ENCODE results near the gene STRA6.
"Not testable (repeated sequence)": the region's sequence is repeated elsewhere in the genome, so short reads cannot be mapped to it uniquely, and the experiment has no call there.

STRA6 gene

DNA sequence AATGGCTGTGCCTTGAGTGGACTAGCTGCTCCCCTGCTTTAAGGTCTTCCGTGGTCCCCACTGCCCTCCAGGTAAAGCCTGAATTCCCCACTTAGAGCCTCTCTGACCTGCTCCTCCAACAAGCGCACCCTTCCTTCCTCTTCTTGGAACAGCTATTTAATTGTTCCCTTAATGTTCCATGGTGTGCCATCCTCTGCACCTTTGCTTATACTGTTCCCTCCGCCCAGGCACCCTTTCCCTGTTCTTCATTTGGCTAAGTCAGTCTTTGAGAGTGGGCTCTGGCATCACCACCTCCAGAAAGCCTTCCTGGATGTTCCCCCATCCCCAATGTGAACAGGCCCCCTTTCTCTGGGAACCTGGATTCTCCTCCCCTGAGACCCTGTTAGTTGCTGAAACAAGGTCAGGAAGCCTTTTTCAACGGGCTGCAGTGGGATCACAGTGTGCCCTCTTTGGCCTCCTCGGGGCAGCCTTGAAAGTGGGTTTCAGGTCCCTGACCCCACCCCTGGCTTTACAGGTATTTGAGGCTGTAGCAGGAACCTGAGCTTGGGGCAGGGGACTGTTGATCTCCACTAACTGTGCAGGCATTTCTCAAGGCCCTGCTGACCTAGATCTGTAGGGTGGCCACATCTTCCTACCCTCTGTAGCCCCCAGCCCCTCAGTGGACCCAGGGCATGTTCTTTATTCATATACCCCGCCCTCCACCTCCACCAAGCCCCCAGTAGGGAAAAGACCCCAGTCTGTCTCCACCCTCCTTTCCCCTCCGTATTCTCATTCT is 24.1 kb downstream of the STRA6 start:
- no peak for DNase-seq

DNA sequence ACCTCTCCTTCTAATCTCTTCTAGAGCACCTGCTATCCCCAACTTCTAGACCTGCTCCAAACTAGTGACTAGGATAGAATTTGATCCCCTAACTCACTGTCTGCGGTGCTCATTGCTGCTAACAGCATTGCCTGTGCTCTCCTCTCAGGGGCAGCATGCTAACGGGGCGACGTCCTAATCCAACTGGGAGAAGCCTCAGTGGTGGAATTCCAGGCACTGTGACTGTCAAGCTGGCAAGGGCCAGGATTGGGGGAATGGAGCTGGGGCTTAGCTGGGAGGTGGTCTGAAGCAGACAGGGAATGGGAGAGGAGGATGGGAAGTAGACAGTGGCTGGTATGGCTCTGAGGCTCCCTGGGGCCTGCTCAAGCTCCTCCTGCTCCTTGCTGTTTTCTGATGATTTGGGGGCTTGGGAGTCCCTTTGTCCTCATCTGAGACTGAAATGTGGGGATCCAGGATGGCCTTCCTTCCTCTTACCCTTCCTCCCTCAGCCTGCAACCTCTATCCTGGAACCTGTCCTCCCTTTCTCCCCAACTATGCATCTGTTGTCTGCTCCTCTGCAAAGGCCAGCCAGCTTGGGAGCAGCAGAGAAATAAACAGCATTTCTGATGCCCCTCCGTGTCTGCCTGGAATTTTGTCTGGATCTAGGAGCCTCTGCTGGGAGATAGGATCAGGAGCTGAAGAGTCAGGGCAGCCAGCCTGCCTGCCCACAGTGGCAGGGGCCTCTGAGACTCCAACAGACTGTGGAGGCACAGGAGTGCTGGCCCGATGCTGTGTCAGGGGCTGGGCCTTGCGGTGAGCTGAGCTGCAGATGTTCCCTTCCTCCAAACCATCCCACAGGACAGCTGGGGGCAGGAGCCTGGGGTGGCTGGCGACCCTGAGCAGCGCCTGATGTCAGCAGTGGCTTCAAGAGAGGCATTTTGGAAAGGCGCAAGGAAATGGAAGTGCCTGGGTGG is 26.0 kb downstream of the STRA6 start:
- DNase-seq, result peak; percentile 22

DNA sequence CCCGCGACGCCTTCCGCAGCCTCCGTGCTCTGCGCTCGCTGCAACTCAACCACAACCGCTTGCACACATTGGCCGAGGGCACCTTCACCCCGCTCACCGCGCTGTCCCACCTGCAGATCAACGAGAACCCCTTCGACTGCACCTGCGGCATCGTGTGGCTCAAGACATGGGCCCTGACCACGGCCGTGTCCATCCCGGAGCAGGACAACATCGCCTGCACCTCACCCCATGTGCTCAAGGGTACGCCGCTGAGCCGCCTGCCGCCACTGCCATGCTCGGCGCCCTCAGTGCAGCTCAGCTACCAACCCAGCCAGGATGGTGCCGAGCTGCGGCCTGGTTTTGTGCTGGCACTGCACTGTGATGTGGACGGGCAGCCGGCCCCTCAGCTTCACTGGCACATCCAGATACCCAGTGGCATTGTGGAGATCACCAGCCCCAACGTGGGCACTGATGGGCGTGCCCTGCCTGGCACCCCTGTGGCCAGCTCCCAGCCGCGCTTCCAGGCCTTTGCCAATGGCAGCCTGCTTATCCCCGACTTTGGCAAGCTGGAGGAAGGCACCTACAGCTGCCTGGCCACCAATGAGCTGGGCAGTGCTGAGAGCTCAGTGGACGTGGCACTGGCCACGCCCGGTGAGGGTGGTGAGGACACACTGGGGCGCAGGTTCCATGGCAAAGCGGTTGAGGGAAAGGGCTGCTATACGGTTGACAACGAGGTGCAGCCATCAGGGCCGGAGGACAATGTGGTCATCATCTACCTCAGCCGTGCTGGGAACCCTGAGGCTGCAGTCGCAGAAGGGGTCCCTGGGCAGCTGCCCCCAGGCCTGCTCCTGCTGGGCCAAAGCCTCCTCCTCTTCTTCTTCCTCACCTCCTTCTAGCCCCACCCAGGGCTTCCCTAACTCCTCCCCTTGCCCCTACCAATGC is 27.1 kb downstream of the STRA6 start:
- no peak for DNase-seq

DNA sequence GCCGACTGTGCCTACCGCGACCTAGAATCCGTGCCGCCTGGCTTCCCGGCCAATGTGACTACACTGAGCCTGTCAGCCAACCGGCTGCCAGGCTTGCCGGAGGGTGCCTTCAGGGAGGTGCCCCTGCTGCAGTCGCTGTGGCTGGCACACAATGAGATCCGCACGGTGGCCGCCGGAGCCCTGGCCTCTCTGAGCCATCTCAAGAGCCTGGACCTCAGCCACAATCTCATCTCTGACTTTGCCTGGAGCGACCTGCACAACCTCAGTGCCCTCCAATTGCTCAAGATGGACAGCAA is 27.7 kb downstream of the STRA6 start:
- DNase-seq, result no peak

DNA sequence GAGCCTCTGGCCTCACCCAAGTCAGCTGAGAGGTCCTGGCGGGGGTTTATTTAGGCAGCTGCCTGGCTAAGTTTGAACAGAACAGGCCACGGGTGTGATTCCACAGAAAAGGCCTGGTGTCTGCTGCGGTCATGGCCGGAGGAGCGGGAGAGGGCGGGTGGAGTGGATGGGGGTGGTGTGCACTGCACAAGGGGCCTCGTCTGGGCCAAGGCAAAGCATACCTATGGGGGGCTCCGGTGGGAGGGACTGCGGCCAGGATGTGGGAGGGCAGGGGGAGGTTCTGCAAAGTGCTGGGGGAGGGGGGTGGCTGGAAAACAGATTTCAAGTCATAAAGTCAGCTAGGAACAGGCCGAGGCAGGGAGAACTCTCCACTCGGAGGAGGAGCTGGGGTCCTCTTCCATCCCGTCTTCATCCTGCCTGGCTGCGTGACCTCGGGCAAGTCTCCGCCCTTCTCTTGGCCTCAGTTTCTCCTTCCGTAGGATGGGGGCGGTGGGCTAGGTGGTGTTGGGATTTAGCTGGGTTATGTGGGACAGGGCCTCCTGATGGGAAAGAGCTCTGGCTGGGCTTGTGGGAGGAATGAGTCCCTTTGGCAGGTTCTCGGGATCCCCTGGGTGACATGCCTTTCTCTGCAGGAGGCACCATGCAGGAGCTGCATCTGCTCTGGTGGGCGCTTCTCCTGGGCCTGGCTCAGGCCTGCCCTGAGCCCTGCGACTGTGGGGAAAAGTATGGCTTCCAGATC is 28.2 kb downstream of the STRA6 start:
- no peak for DNase-seq

DNA sequence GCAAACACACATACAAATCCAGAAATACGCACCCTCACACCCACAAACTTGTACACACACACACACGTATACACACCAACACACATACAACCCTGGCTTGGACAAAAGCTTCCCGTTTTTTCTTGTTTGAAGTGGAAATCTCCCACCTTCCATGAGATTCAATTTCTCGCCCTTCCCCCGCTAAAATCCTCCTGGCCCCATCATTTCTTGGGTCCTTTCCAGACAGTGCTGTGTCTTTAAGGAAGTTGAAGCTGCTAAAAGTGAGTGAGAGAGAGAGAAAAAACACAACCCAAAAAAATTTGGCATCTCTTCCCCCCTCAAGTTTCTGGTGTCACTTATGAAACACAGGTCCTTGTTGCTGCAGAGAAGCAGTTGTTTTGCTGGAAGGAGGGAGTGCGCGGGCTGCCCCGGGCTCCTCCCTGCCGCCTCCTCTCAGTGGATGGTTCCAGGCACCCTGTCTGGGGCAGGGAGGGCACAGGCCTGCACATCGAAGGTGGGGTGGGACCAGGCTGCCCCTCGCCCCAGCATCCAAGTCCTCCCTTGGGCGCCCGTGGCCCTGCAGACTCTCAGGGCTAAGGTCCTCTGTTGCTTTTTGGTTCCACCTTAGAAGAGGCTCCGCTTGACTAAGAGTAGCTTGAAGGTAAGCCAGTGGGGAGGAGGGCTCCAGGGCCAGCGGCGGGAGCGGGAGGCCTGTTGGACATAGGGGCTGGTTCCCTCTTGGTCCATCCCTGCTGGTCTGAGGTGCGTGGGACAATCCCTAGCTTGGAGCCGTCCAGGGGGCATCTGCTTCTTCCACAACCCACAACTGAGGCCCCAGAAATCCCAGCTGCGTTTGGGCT is 29.0 kb downstream of the STRA6 start, which contains the start of gene ISLR:
Gene ISLR (plus strand): TSS at position 331 of the 839 bp plus-strand sequence. CDS start 1,149 bp downstream, outside the sequence.
- no peak for DNase-seq

DNA sequence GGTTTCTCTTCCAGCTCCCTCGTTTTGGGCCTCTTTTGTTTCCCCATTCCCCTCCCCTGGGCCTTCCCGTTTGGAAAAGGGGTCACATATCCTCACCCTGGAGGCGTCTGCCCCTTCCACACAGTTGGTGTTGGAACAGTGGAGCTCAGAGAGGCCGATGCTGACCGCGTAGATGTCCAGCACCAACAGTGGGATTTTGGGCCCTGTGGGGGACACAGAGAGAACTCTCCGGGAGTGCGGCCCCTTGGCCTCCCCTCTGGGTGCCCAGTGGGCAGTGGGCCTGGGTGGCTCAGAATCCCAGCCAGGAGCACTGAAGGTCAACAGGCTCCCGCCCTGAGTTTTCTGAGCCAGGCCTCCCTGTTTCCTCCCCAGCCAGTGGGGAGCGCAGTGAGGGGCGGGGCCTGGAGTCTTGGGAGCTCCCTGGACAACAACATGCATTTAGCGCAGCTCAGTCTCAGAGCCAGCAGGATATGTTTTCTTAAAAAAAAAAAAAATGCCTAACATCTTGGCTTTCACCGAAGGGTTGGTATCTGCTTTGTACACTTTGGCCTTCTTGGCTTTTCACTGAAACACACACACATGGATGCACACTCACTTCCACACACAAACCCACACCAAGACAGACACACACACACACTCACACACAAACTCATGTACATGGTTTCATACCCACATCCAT is 29.7 kb downstream of the STRA6 start:
- DNase-seq, result no peak

DNA sequence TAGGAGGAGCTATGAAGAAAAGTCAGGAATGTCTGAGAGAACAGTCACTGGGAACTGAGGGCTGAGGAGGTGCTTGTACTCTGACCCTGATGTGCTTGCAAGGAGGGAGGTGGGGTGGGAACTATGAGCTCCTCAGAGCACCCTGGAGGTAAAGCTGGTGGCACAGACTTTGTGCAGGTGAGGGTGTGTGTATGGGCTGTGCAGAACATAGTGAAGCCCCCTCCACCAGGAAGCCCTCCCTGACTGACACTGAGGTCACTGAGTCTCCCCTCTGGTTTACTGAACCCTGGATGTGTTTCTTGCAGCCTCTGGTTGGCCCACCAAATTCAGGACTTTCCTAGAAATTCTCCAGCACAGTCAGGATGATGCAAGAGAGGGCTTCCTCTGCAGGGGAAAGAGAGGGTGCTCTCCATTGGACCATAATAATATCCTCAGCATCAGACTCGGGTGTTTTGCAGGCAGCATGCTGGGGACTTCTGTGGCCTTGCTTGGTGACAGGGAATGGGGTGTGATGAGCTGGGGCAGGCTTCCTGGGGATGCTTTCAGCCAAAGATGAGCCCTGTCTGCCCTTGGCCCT is 30.5 kb downstream of the STRA6 start:
- DNase-seq, result no peak

DNA sequence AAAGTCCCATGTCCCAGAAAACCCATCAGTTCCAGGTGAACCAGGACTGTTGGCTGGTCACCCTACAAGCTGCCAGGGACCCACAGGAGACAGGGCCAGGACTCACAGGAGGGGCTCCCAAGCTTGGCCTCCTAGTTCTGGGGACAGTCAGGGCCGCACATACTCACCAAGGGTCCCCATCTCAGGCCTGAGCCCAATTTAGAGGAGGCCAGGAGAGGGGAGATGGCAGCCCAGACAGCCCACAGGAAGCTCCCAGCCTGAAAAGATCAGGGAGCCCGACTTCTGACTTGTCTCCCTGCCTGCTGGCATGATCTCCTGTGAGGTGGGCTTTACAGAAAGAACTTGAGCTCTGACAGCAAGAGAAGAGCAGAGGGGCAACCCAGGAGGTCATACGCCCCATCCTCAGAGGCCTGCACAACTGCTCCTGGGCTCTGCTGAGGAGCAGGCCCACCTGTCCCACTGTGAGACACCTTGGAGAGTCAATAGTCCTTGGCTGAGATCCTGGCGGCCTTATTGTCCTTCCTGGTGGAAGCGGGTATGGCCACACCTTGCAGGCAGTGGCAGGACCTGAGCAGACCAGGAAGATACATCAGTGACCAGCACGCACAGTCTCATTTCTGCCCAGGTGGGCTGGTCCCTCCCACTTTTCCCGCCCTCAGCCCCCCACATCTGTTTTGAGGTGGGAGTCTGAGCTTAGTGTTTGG is 31.6 kb downstream of the STRA6 start:
- no peak for DNase-seq

DNA sequence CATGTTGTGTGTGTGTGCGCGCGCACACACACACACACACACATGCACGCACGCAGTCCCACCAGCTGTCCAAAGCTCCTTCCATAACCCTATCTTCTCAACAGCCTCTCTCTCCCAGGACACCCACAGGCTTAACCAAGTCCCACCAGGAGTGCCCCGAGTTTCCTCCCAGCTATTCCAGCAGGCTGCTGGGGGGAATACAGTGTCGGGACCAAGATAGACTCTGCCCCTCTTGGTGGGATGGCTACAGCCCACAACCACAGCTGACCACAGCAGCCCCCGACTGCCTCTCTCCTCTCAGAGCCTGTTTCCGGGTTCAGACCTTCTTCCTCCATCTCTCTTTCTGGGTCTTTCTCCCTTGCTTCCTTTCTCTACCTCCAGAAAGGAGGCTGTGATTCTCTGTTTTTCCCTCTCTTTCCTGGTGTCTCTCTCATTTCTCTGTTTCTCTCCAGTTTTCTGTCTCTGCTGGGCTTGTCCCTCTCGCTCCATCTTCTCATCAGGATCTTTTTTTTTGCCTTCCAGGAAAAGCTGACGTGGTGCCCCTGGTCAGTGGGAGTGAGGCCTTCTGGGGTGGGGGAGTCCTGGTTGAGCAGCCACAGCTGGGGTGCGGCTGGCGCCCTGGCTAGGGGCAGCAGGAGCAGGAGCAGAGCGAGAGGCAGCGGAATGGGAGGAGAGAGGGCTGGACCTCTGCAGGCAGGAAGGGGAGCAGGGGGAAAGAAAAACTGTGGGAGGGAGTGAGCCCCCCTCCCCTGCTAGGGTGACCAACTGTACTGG is 32.3 kb downstream of the STRA6 start:
- DNase-seq, result no peak

DNA sequence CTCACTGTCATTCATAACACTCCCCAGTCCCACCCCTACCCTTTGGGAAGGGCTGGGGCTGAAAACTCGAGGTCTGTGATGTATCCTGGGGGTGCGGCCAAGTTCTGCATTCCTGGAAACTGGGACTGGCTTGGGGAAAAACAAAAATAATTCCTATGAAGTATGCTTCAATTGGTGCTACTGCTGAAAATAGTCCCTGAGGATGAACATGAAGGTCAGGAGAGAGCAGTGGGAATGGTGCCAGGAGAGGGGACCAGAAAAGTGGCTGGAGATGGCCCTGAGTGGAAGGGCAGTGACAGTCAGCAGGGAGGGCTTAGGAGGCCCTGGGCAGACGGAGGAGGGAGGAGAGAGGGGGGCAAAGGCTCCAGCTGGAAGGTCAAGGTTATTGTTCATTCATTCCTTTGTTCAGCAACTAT is 33.9 kb downstream of the STRA6 start:
- no peak for DNase-seq

DNA sequence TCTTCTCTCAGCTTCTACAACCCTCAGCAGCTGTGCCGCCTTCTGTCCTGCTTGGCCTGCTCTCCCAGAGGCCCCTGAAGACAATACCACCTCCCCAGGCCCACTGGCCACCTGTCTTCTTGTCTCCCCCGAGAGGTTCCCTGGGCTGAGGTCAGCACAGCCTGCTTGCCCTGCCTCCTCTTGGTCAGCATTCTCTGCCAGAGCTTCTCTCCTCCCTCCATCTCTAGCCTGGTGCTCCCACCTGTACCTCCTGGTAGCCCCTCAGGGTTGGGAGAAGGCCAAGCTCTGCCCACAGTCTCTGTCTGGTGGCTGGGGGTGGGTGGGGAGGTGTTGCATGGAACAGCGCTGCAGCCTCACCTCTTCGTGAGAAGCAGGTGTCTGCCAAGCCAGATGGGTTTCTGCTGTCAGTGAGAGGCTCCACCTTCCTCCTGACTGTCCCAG is 34.7 kb downstream of the STRA6 start:
- no peak for DNase-seq

DNA sequence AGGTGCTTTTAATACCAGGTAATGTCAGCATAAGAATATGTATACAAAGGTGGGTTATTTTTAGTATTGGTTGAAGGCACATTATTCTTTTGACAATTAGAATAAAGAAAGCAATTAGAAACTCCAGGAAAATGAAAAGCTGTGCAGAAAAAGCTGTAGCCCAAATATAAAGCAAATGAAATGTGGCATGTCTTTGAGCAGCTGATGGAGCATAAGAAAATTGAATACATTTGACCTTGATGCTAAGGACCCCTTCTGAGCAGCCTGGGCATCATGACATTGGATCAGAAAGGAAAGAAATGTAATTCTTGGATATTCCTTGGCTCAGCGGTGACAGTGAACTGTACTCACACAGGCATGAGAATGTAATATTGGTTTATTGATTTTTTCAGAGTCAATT is 37.1 kb downstream of the STRA6 start:
- no peak for DNase-seq

DNA sequence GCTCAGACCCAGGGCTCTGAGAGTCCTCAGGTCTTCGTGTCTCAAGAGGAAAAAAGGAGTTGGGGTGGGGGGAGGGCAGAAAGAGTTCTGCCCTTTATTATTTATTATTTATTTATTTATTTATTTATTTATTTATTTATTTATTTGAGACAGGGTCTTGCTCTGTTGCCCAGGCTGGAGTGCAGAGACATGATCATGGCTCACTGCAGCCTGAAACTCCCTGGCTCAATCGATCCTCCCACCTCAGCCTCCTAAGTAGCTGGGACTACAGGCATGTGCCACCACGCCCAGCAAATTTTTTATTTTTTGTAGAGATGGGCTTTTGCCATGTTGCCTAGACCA is 40.4 kb downstream of the STRA6 start:
- not testable (repeated sequence) for DNase-seq

DNA sequence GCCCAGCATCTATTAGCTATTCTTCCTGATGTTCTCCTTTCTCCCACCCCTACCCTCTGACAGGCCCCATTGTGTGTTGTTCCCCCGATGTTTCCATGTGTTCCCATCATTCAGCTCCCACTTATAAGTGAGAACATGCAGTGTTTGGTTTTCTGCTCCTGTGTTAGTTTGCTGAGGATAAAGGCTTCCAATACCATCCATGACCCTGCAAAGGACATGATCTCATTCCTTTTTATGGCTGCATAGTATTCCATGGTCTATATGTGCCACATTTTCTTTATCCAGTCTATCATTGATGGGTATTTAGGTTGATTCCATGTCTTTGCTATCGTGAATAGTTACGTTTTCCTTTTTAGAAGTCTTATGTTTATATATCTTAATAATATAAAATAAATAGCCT is 42.2 kb downstream of the STRA6 start:
- not testable (repeated sequence) for DNase-seq

DNA sequence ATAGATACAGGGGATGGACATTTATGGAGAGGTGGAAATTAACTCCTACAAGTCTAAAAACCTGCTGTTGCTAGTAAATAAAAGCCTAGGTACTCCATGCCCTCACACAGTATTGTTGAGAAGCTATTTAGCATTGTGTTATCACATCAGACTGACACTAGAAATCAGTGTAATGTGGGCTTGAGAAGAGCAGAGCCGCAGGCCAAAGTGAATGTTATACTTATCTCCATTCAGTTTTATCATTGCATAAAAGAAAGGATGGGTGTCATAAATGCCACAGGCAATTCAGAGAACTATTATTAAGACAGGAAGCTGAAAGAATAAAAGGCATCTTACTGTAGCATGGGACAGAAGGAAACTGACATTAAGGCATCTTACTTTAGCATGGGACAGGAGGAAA is 42.8 kb downstream of the STRA6 start:
- DNase-seq, result no peak

DNA sequence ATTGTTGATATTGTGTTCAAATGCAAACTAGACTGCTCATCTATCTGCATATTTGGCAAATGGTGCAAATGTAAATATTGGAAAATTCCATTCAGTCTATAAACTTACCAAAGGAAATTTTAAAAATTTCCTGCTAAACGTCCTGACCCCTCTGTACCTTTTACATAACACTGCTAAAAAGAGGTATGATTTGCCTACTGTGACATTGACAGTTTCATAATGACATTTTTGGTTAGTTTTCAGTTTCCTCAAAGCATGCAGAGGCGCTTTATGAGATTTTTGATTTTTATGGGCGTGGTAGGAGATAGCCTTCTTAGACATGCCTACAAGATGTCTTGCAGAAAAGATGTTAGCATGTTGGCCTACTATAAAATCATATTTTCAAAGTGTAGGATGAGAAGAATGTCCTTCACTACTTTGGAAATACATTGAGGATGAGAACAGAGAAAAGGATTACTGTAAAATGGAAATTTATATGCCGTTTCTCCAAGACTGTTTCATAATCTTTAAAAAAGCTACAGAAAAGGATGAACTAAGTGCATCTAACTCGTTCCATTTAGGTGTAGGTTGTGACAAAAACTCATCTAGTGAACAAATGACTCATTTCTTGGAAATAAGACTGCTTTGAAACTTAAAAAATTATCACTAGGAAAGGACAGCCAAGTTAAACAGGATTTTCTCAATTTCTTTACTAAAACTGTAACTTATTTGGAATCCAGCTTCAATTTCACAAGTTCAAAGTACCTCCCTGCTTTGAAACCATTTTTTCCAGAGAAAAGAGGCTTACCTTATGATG is 43.5 kb downstream of the STRA6 start:
- DNase-seq, result no peak
